GM23248 (cell line): ENCODE measurements around the gene ZBTB3.

Experiments used
- EZH2 ChIP-seq: fragments of 200-600 bp; sonication (generic); IDR thresholded peaks from 2 replicates; pipeline ENCODE4 v1.6.1; 2018; ENCODE audit warnings: antibody characterized with exemption, mild to moderate bottlenecking; ENCODE audit not compliant: insufficient read depth, poor library complexity, severe bottlenecking
- EZH2phosphoT487 ChIP-seq: fragments of 200-600 bp; sonication (generic); IDR thresholded peaks from 2 replicates; pipeline ENCODE4 v1.6.1; 2018; ENCODE audit warnings: antibody characterized with exemption, moderate library complexity, mild to moderate bottlenecking, low read depth; ENCODE audit not compliant: insufficient read depth

DNA sequence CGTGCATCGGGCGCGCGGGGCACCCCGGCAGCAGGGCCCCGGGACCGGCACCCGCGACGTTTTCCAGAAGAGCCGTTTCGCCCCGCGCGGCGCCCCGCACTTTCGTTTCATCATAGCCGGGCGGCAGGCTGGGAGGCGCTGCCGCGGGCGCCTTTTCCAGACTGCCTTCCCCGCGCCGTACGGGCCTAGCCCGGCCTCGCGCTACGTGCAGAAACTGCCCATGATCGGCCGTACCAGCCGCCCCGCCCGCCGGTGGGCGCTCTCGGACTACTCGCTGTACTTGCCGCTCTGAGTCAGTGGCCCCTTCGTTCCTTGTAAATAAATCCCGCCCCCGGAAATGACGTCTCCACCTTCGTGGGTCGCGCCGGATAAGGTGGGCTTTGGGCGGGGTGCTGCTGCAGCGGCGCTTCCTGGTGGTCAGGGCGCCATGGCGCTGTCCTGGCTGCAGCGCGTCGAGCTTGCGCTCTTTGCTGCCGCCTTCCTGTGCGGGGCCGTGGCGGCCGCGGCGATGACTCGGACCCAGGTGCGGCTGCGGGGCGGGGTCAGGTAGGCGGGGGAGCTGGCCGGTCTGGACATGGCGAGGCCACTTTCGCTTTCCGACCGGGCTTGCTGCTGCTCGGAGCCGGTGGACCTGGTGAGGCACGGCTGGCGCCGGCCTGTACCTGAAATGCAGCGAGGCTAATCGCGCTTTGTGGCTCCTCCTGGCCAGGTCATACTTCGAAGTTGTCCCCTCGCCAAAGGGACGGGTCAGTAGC, 33.2 kb upstream of the ZBTB3 start, which contains the start of gene TMEM179B:
- no peak for TF ChIP-seq EZH2
- no peak for TF ChIP-seq EZH2phosphoT487
